ENCODE measurements around the gene RGS6.

Gene RGS6

GRCh38 chr14:72545411-72546311, 613.4 kb downstream of the RGS6 start:
- H3K9ac ChIP-seq (ENCODE audit: insufficient read length, low read depth): no peak overlapping the region
- DNase-seq (ENCODE audit: low read depth, low spot score): no peak

GRCh38 chr14:72546344-72547016, 614.3 kb downstream of the RGS6 start:
- Histone ChIP-seq H3K36me3 (ENCODE audit: insufficient read depth, insufficient read length, low read length) (no peaks in the 10 kb centered on the region), H3K9me3 (ENCODE audit: insufficient read depth, low read length) (no peaks in the 10 kb centered on the region), H3K27me3 (ENCODE audit: insufficient read depth, insufficient read length) (no peaks in the 10 kb centered on the region), H3K4me1 (ENCODE audit: insufficient read depth, insufficient read length) (peaks cover 7% of the 10 kb centered on the region), H3K4me3 (ENCODE audit: insufficient read length, low read depth) (no peak overlapping the region), H3K9ac (ENCODE audit: insufficient read length, low read depth) (no peak overlapping the region)
- TF ChIP-seq ZNF274 (IDR thresholded peaks at IDR 0.05; ENCODE audit: low read depth, low read length) (no peak), YY1 (IDR thresholded peaks at IDR 0.05; ENCODE audit: insufficient read depth, insufficient read length) (no peak), SUZ12 (IDR thresholded peaks at IDR 0.05; ENCODE audit: extremely low read depth, insufficient read depth, insufficient read length) (no peak)
- DNase-seq (ENCODE audit: low read depth, low spot score): no peak

More at GRCh38 chr14:72545411-72546311, 613.4 kb downstream of the RGS6 start:
- Histone ChIP-seq H3K27me3 (ENCODE audit: insufficient read depth, insufficient read length) (no peaks in the 10 kb centered on the region), H3K36me3 (ENCODE audit: insufficient read depth, insufficient read length, low read length) (no peaks in the 10 kb centered on the region), H3K4me1 (ENCODE audit: insufficient read depth, insufficient read length) (peaks cover 7% of the 10 kb centered on the region), H3K9me3 (ENCODE audit: insufficient read depth, low read length) (no peaks in the 10 kb centered on the region), H3K4me3 (ENCODE audit: insufficient read length, low read depth) (no peak overlapping the region)
- TF ChIP-seq YY1 (IDR thresholded peaks at IDR 0.05; ENCODE audit: insufficient read depth, insufficient read length) (no peak), ZNF274 (IDR thresholded peaks at IDR 0.05; ENCODE audit: low read depth, low read length) (no peak), SUZ12 (IDR thresholded peaks at IDR 0.05; ENCODE audit: extremely low read depth, insufficient read depth, insufficient read length) (no peak)

GRCh38 chr14:72547999-72548398, 615.8 kb downstream of the RGS6 start:
- H3K9me3 ChIP-seq (ENCODE audit: insufficient read depth, low read length): no peaks in the 10 kb centered on the region
- peaks cover 7% of the 10 kb centered on the region for H3K4me1 ChIP-seq (ENCODE audit: insufficient read depth, insufficient read length)
- no peaks in the 10 kb centered on the region for H3K36me3 ChIP-seq (ENCODE audit: insufficient read depth, insufficient read length, low read length)
- H3K9ac ChIP-seq (ENCODE audit: insufficient read length, low read depth): no peak overlapping the region
- TF ChIP-seq SUZ12 (IDR thresholded peaks at IDR 0.05; ENCODE audit: extremely low read depth, insufficient read depth, insufficient read length): no peak
- TF ChIP-seq ZNF274 (IDR thresholded peaks at IDR 0.05; ENCODE audit: low read depth, low read length): no peak
- no peak for TF ChIP-seq YY1 (IDR thresholded peaks at IDR 0.05; ENCODE audit: insufficient read depth, insufficient read length)
- no peak for DNase-seq (ENCODE audit: low read depth, low spot score)
- H3K27me3 ChIP-seq (ENCODE audit: insufficient read depth, insufficient read length): no peaks in the 10 kb centered on the region
- no peak overlapping the region for H3K4me3 ChIP-seq (ENCODE audit: insufficient read length, low read depth)

GRCh38 chr14:72549026-72549425, 616.8 kb downstream of the RGS6 start:
- H3K4me3 ChIP-seq (ENCODE audit: insufficient read length, low read depth): no peak overlapping the region
- TF ChIP-seq YY1 (IDR thresholded peaks at IDR 0.05; ENCODE audit: insufficient read depth, insufficient read length) (no peak), ZNF274 (IDR thresholded peaks at IDR 0.05; ENCODE audit: low read depth, low read length) (no peak), SUZ12 (IDR thresholded peaks at IDR 0.05; ENCODE audit: extremely low read depth, insufficient read depth, insufficient read length) (no peak)
- no peaks in the 10 kb centered on the region for H3K36me3 ChIP-seq (ENCODE audit: insufficient read depth, insufficient read length, low read length)
- no peaks in the 10 kb centered on the region for H3K9me3 ChIP-seq (ENCODE audit: insufficient read depth, low read length)
- H3K4me1 ChIP-seq (ENCODE audit: insufficient read depth, insufficient read length): peaks cover 6% of the 10 kb centered on the region
- H3K9ac ChIP-seq (ENCODE audit: insufficient read length, low read depth): no peak overlapping the region
- H3K27me3 ChIP-seq (ENCODE audit: insufficient read depth, insufficient read length): no peaks in the 10 kb centered on the region
- no peak for DNase-seq (ENCODE audit: low read depth, low spot score)

GRCh38 chr14:72549854-72550253, 617.6 kb downstream of the RGS6 start:
- no peaks in the 10 kb centered on the region for H3K36me3 ChIP-seq (ENCODE audit: insufficient read depth, insufficient read length, low read length)
- DNase-seq (ENCODE audit: low read depth, low spot score): no peak
- no peak overlapping the region for H3K4me3 ChIP-seq (ENCODE audit: insufficient read length, low read depth)
- no peaks in the 10 kb centered on the region for H3K4me1 ChIP-seq (ENCODE audit: insufficient read depth, insufficient read length)
- no peak overlapping the region for H3K9ac ChIP-seq (ENCODE audit: insufficient read length, low read depth)
- no peak for TF ChIP-seq ZNF274 (IDR thresholded peaks at IDR 0.05; ENCODE audit: low read depth, low read length)
- no peak for TF ChIP-seq YY1 (IDR thresholded peaks at IDR 0.05; ENCODE audit: insufficient read depth, insufficient read length)
- no peak for TF ChIP-seq SUZ12 (IDR thresholded peaks at IDR 0.05; ENCODE audit: extremely low read depth, insufficient read depth, insufficient read length)
- no peaks in the 10 kb centered on the region for H3K27me3 ChIP-seq (ENCODE audit: insufficient read depth, insufficient read length)
- no peaks in the 10 kb centered on the region for H3K9me3 ChIP-seq (ENCODE audit: insufficient read depth, low read length)

- Histone ChIP-seq H3K36me3 (ENCODE audit: insufficient read depth, insufficient read length, low read length) (no peaks in the 10 kb centered on the region), H3K27me3 (ENCODE audit: insufficient read depth, insufficient read length) (no peaks in the 10 kb centered on the region), H3K9ac (ENCODE audit: insufficient read length, low read depth) (no peak overlapping the region), H3K9me3 (ENCODE audit: insufficient read depth, low read length) (no peaks in the 10 kb centered on the region), H3K4me1 (ENCODE audit: insufficient read depth, insufficient read length) (no peaks in the 10 kb centered on the region), H3K4me3 (ENCODE audit: insufficient read length, low read depth) (no peak overlapping the region)
- DNase-seq (ENCODE audit: low read depth, low spot score): no peak
- TF ChIP-seq SUZ12 (IDR thresholded peaks at IDR 0.05; ENCODE audit: extremely low read depth, insufficient read depth, insufficient read length) (no peak), ZNF274 (IDR thresholded peaks at IDR 0.05; ENCODE audit: low read depth, low read length) (no peak), YY1 (IDR thresholded peaks at IDR 0.05; ENCODE audit: insufficient read depth, insufficient read length) (no peak)
Observed at GRCh38 chr14:72550513-72550912, 618.3 kb downstream of the RGS6 start.

GRCh38 chr14:72552236-72552635, 620.0 kb downstream of the RGS6 start:
- Histone ChIP-seq H3K36me3 (ENCODE audit: insufficient read depth, insufficient read length, low read length) (no peaks in the 10 kb centered on the region), H3K27me3 (ENCODE audit: insufficient read depth, insufficient read length) (no peaks in the 10 kb centered on the region), H3K9me3 (ENCODE audit: insufficient read depth, low read length) (no peaks in the 10 kb centered on the region), H3K9ac (ENCODE audit: insufficient read length, low read depth) (no peak overlapping the region), H3K4me1 (ENCODE audit: insufficient read depth, insufficient read length) (no peaks in the 10 kb centered on the region), H3K4me3 (ENCODE audit: insufficient read length, low read depth) (no peak overlapping the region)
- TF ChIP-seq SUZ12 (IDR thresholded peaks at IDR 0.05; ENCODE audit: extremely low read depth, insufficient read depth, insufficient read length) (no peak), ZNF274 (IDR thresholded peaks at IDR 0.05; ENCODE audit: low read depth, low read length) (no peak), YY1 (IDR thresholded peaks at IDR 0.05; ENCODE audit: insufficient read depth, insufficient read length) (no peak)
- DNase-seq (ENCODE audit: low read depth, low spot score): no peak
